SK-N-SH (cell line): ENCODE results near the gene SLC2A11. TPM values are rescaled to one million over a fixed set of nuclear protein-coding genes. Genes with fewer than 3 reads are reported as not detected.

Source experiments
- CTCF ChIA-PET: fragments of 300-600, 350-600 bp; formaldehyde crosslinking; extraction: SDS; loops from one replicate; lab custom pipeline; 2021; lab: Yijun Ruan, JAX
- POLR2A ChIA-PET: fragments of 350-600 bp; sonication (Branson Sonifier 250); formaldehyde crosslinking; extraction: SDS; loops from one replicate; lab custom pipeline; 2020; ENCODE audit warnings: antibody characterized with exemption, inconsistent platforms; lab: Yijun Ruan, JAX
- DNase-seq: peaks from one replicate; pipeline ENCODE4 v3.0.0; 2012
- H2AFZ ChIP-seq: fragments of 200-600 bp; sonication (generic); 2 replicates; pipeline ENCODE4 v1.8.1; 2016; ENCODE audit warnings: antibody characterized with exemption, mild to moderate bottlenecking, low read depth
- H3F3A ChIP-seq: fragments of 200-600 bp; sonication (generic); replicated peaks from 2 replicates; pipeline ENCODE3; 2016; ENCODE audit warnings: antibody characterized with exemption, mild to moderate bottlenecking; ENCODE audit not compliant: insufficient read depth
- H3K27ac ChIP-seq, 2 experiments: fragments of 200-500 bp in 1 of 2; fragments of 200-600 bp in 1 of 2; sonication (Bioruptor generic) in 1 of 2; sonication (generic), shearing (Covaris generic) in 1 of 2; 2 replicates each; pipeline versions ENCODE4 v1.5.1 to v1.6.1; 2014 to 2016; ENCODE audit warnings: low read depth in 2 of 2, inconsistent platforms in 1 of 2, low read length in 1 of 2, mild to moderate bottlenecking in 1 of 2, mixed read lengths in 1 of 2
- H3K27me3 ChIP-seq: fragments of 200-600 bp; sonication (generic), shearing (Covaris generic); 2 replicates; pipeline ENCODE4 v1.6.1; 2016; ENCODE audit warnings: mixed run types; ENCODE audit not compliant: insufficient read depth
- H3K36me3 ChIP-seq, 2 experiments: fragments of 200-500 bp in 1 of 2; fragments of 200-600 bp in 1 of 2; sonication (Bioruptor generic) in 1 of 2; sonication (generic) in 1 of 2; replicated peaks in 1 of 2; 2 replicates each; pipeline versions ENCODE3 to v1.5.1; 2014 to 2016; ENCODE audit warnings: low read length in 1 of 2, mild to moderate bottlenecking in 1 of 2; ENCODE audit not compliant: insufficient read depth in 2 of 2, control insufficient read depth in 1 of 2
- H3K4me1 ChIP-seq, 2 experiments: fragments of 200-500 bp in 1 of 2; fragments of 200-600 bp in 1 of 2; sonication (Bioruptor generic) in 1 of 2; sonication (generic), shearing (Covaris generic) in 1 of 2; 2 replicates each; pipeline versions ENCODE4 v1.5.1 to v1.6.1; 2014 to 2016; ENCODE audit warnings: low read depth in 1 of 2, low read length in 1 of 2, mixed run types in 1 of 2; ENCODE audit not compliant: insufficient read depth in 2 of 2, control insufficient read depth in 1 of 2
- H3K4me2 ChIP-seq: fragments of 200-600 bp; sonication (generic), shearing (Covaris generic); 2 replicates; pipeline ENCODE4 v1.6.1; 2017; ENCODE audit warnings: mixed run types
- H3K4me3 ChIP-seq, 2 experiments: fragments of 200-500 bp in 1 of 2; fragments of 200-600 bp in 1 of 2; sonication (Bioruptor generic) in 1 of 2; sonication (generic), shearing (Covaris generic) in 1 of 2; 2 replicates each; pipeline versions ENCODE4 v1.5.1 to v1.8.1; 2014 to 2016; ENCODE audit warnings: low read depth in 2 of 2, inconsistent platforms in 1 of 2, low read length in 1 of 2, mild to moderate bottlenecking in 1 of 2, mixed read lengths in 1 of 2, moderate library complexity in 1 of 2
- H3K79me2 ChIP-seq: fragments of 200-600 bp; sonication (generic); 2 replicates; pipeline ENCODE4 v1.8.1; 2017; ENCODE audit warnings: mild to moderate bottlenecking; ENCODE audit not compliant: insufficient read depth
- H3K9ac ChIP-seq: fragments of 200-600 bp; sonication (generic); 2 replicates; pipeline ENCODE4 v1.6.1; 2017; ENCODE audit warnings: mixed run types
- H3K9me2 ChIP-seq: fragments of 200-600 bp; sonication (generic); 2 replicates; pipeline ENCODE4 v1.6.1; 2017; ENCODE audit warnings: mixed run types
- H3K9me3 ChIP-seq: fragments of 200-600 bp; sonication (generic); 2 replicates; pipeline ENCODE4 v1.6.1; 2017; ENCODE audit warnings: mixed run types, mild to moderate bottlenecking, moderate library complexity
- H4K20me1 ChIP-seq: fragments of 200-600 bp; sonication (generic); 2 replicates; pipeline ENCODE4 v1.6.1; 2017; ENCODE audit warnings: mild to moderate bottlenecking, mixed run types; ENCODE audit not compliant: insufficient read depth
- ELF1 ChIP-seq: IDR thresholded peaks from 2 replicates; pipeline ENCODE4 v1.4.0; 2012
- EP300 ChIP-seq, 2 experiments: IDR thresholded peaks; 2 replicates each; pipeline versions ENCODE4 v1.4.0 to v1.6.1; 2012; ENCODE audit warnings: borderline replicate concordance in 1 of 2, low read depth in 1 of 2, low read length in 1 of 2
- FOSL2 ChIP-seq: IDR thresholded peaks from 2 replicates; pipeline ENCODE4 v1.4.0; 2012; ENCODE audit warnings: low read depth, mild to moderate bottlenecking, moderate library complexity, borderline replicate concordance
- FOXJ3 ChIP-seq: sonication (generic); formaldehyde crosslinking; IDR thresholded peaks from 2 replicates; pipeline ENCODE4 v1.5.1; 2020; ENCODE audit warnings: mild to moderate bottlenecking, missing genetic modification reagents
- GATA2 ChIP-seq: sonication (generic); formaldehyde crosslinking; IDR thresholded peaks from 2 replicates; pipeline ENCODE4 v1.5.0; 2020; ENCODE audit warnings: mild to moderate bottlenecking, missing genetic modification reagents
- IRF3 ChIP-seq: fragments of 150-350 bp; IDR thresholded peaks from 2 replicates; pipeline ENCODE4 v1.6.1; 2016; ENCODE audit warnings: mild to moderate bottlenecking, low read depth, low read length
- JUND ChIP-seq: IDR thresholded peaks from 2 replicates; pipeline ENCODE4 v1.4.0; 2012
- MAX ChIP-seq: IDR thresholded peaks from 2 replicates; pipeline ENCODE4 v1.4.0; 2012; ENCODE audit warnings: low read depth
- MEF2A ChIP-seq: IDR thresholded peaks from 2 replicates; pipeline ENCODE4 v1.4.0; 2012; ENCODE audit warnings: low read depth, borderline replicate concordance
- MXI1 ChIP-seq: IDR thresholded peaks from 2 replicates; pipeline ENCODE4 v1.6.1; 2012; ENCODE audit warnings: mild to moderate bottlenecking, low read depth, low read length, improper control_type of control experiment
- RCOR1 ChIP-seq: fragments of 150-350 bp; IDR thresholded peaks from 2 replicates; pipeline ENCODE4 v1.6.1; 2017; ENCODE audit warnings: antibody characterized with exemption, low read length
- REST ChIP-seq: IDR thresholded peaks from 2 replicates; pipeline ENCODE4 v1.6.1; 2012; ENCODE audit warnings: mild to moderate bottlenecking, low read depth, low read length, moderate library complexity
- RFX5 ChIP-seq: IDR thresholded peaks from 2 replicates; pipeline ENCODE4 v1.6.1; 2012; ENCODE audit warnings: mild to moderate bottlenecking, improper control_type of control experiment, low read length
- RXRA ChIP-seq: IDR thresholded peaks from 2 replicates; pipeline ENCODE4 v1.4.0; 2012; ENCODE audit warnings: low read depth, mild to moderate bottlenecking, borderline replicate concordance
- SMC3 ChIP-seq: IDR thresholded peaks from 2 replicates; pipeline ENCODE4 v1.6.1; 2012; ENCODE audit warnings: low read depth, low read length, improper control_type of control experiment
- TEAD4 ChIP-seq: IDR thresholded peaks from 2 replicates; pipeline ENCODE4 v1.4.0; 2012; ENCODE audit warnings: mild to moderate bottlenecking, borderline replicate concordance; ENCODE audit not compliant: insufficient read depth
- ZBTB33 ChIP-seq: IDR thresholded peaks from 2 replicates; pipeline ENCODE4 v1.4.0; 2012; ENCODE audit warnings: low read depth, borderline replicate concordance
- WGBS: methylation state at CpG from one replicate; pipeline ENCODE4 v1.1.6; 2017; ENCODE audit warnings: low lambda C conversion rate; 5-methylcytosine and 5-hydroxymethylcytosine counted together
- polyA plus RNA-seq, 3 experiments: library from polyadenylated mRNA; depleted of rRNA; stranded (reverse); fragments of >200 nt; gene quantifications; 2 replicates each; pipeline ENCODE4 v1.2.3, GENCODE V29; 2012
- TF ChIP-seq, protein P1 (sequence below): fragments of 200-600 bp; sonication (generic); IDR thresholded peaks from 2 replicates; pipeline ENCODE4 v1.6.1; 2017; ENCODE audit warnings: antibody characterized with exemption, mild to moderate bottlenecking, moderate library complexity
- TF ChIP-seq, protein P2 (sequence below): fragments of 150-350 bp; IDR thresholded peaks from 2 replicates; pipeline ENCODE4 v1.6.1; 2017; ENCODE audit warnings: antibody characterized with exemption, low read length, low read depth, borderline replicate concordance

The SLC2A11 gene
- polyA plus RNA-seq, 1 of the 3 experiments (the other 2 are of a cell fraction), result 21.8 TPM

GRCh38 chr22:23884140-23884539, 26.5 kb downstream of the SLC2A11 start:
- H3K36me3 ChIP-seq, result peaks cover 0 to 10% of the 10 kb centered on the region in 2 experiments
- H3K4me3 ChIP-seq, result no peak overlapping the region
- ChIA-PET CTCF (interaction anchor here (2.4 kb wide), 1 partner anchor 9 kb away, joined by 17 read pairs; the partner anchor contains the start of gene MIF), POLR2A (no interaction called here)
- TF ChIP-seq RFX5 (no peak), IRF3 (no peak), TEAD4 (no peak), FOXJ3 (CRISPR knock-in tag) (no peak), RCOR1 (no peak), FOSL2 (no peak), SMC3 (no peak), RXRA (no peak), JUND (no peak), ZBTB33 (no peak), MEF2A (no peak), GATA2 (CRISPR knock-in tag) (no peak), EP300 (IDR thresholded peaks at IDR 0.05; ENCODE audit: borderline replicate concordance in 1 of 2, low read depth in 1 of 2, low read length in 1 of 2) (no peak), MXI1 (no peak), ELF1 (no peak), MAX (no peak), REST (no peak)
- TF ChIP-seq, protein P1, sequence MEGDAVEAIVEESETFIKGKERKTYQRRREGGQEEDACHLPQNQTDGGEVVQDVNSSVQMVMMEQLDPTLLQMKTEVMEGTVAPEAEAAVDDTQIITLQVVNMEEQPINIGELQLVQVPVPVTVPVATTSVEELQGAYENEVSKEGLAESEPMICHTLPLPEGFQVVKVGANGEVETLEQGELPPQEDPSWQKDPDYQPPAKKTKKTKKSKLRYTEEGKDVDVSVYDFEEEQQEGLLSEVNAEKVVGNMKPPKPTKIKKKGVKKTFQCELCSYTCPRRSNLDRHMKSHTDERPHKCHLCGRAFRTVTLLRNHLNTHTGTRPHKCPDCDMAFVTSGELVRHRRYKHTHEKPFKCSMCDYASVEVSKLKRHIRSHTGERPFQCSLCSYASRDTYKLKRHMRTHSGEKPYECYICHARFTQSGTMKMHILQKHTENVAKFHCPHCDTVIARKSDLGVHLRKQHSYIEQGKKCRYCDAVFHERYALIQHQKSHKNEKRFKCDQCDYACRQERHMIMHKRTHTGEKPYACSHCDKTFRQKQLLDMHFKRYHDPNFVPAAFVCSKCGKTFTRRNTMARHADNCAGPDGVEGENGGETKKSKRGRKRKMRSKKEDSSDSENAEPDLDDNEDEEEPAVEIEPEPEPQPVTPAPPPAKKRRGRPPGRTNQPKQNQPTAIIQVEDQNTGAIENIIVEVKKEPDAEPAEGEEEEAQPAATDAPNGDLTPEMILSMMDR, result no peak
- TF ChIP-seq, protein P2, sequence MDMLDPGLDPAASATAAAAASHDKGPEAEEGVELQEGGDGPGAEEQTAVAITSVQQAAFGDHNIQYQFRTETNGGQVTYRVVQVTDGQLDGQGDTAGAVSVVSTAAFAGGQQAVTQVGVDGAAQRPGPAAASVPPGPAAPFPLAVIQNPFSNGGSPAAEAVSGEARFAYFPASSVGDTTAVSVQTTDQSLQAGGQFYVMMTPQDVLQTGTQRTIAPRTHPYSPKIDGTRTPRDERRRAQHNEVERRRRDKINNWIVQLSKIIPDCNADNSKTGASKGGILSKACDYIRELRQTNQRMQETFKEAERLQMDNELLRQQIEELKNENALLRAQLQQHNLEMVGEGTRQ, result no peak
- DNase-seq, result peak; percentile 44
- H4K20me1 ChIP-seq, result no peaks in the 10 kb centered on the region
- WGBS, result 80% methylated on average over 2 of the region's 9 CpGs
- no peaks in the 10 kb centered on the region for H3K79me2 ChIP-seq
- no peaks in the 10 kb centered on the region for H3K9me3 ChIP-seq
- no peaks in the 10 kb centered on the region for H3K27me3 ChIP-seq
- no peaks in the 10 kb centered on the region for H3K9me2 ChIP-seq
- H2AFZ ChIP-seq, result no peak overlapping the region
- H3K4me1 ChIP-seq, result peaks cover 0 to 4% of the 10 kb centered on the region in 2 experiments; a peak in 1 of 4 replicates
- H3K27ac ChIP-seq, result no peak overlapping the region
- no peak overlapping the region for H3K4me2 ChIP-seq
- peaks cover 9% of the 10 kb centered on the region for H3F3A ChIP-seq
- H3K9ac ChIP-seq, result no peak overlapping the region
